GM12865 (cell line): Measurements from ENCODE around the gene ADD2.

Experiments
- DNase-seq: peaks from one replicate; pipeline ENCODE4 v3.0.0; 2010; ENCODE audit warnings: low read depth
- H3K4me3 ChIP-seq: 2 replicates; pipeline ENCODE4 v1.5.1; 2011; ENCODE audit warnings: mild to moderate bottlenecking, low read depth, low read length, control low read depth
- CTCF ChIP-seq: IDR thresholded peaks from 2 replicates; pipeline ENCODE4 v1.5.1; 2011; ENCODE audit warnings: low read length, control low read depth, low read depth, inconsistent platforms; ENCODE audit not compliant: insufficient read depth; ENCODE audit errors: missing control alignments

Gene ADD2

GRCh38 chr2:70732766-70733645, 35.0 kb downstream of the ADD2 start:
- H3K4me3 ChIP-seq: no peak overlapping the region
- DNase-seq: no peak
- TF ChIP-seq CTCF: no peak

GRCh38 chr2:70730730-70731129, 37.3 kb downstream of the ADD2 start:
- DNase-seq: no peak
- no peak overlapping the region for H3K4me3 ChIP-seq
- TF ChIP-seq CTCF: no peak

- no peak overlapping the region for H3K4me3 ChIP-seq
These were observed 38.4 kb downstream of the ADD2 start for GRCh38 chr2:70729647-70730046.

GRCh38 chr2:70728128-70728527, 39.9 kb downstream of the ADD2 start:
- DNase-seq: no peak
- H3K4me3 ChIP-seq: no peak overlapping the region
- no peak for TF ChIP-seq CTCF

More at GRCh38 chr2:70729647-70730046, 38.4 kb downstream of the ADD2 start:
- DNase-seq: no peak
- TF ChIP-seq CTCF: no peak

GRCh38 chr2:70726947-70727725, 40.9 kb downstream of the ADD2 start:
- no peak for DNase-seq
- no peak overlapping the region for H3K4me3 ChIP-seq
- no peak for TF ChIP-seq CTCF

GRCh38 chr2:70725505-70725904, 42.5 kb downstream of the ADD2 start:
- no peak overlapping the region for H3K4me3 ChIP-seq
- no peak for DNase-seq
- no peak for TF ChIP-seq CTCF
